HEK293T (cell line): ENCODE results near the gene PCDH9.

ENCODE experiments used
- CTCF ChIA-PET: fragments of 350-600 bp; formaldehyde crosslinking; extraction: SDS; loops from one replicate; lab custom pipeline; 2021; ENCODE audit warnings: antibody characterized with exemption, inconsistent platforms; lab: Yijun Ruan, JAX
- POLR2A ChIA-PET: fragments of 350-600 bp; formaldehyde crosslinking; extraction: SDS; loops from one replicate; lab custom pipeline; 2020; ENCODE audit warnings: antibody characterized with exemption, inconsistent platforms; lab: Yijun Ruan, JAX
- DNase-seq: peaks from one replicate; pipeline ENCODE4 v3.0.0; 2012; ENCODE audit warnings: mixed read lengths; ENCODE audit errors: extremely low spot score
- ARNT ChIP-seq: fragments of 450-650 bp; IDR thresholded peaks from 2 replicates; pipeline ENCODE4 v1.6.1; 2017; ENCODE audit warnings: mild to moderate bottlenecking
- BHLHE40 ChIP-seq: fragments of 450-650 bp; IDR thresholded peaks from 2 replicates; pipeline ENCODE4 v1.6.1; 2016; ENCODE audit warnings: mild to moderate bottlenecking, moderate library complexity, borderline replicate concordance
- CTBP1 ChIP-seq: fragments of 450-650 bp; IDR thresholded peaks from 2 replicates; pipeline ENCODE4 v1.6.1; 2016; ENCODE audit warnings: borderline replicate concordance
- ELF4 ChIP-seq: fragments of 450-650 bp; IDR thresholded peaks from 2 replicates; pipeline ENCODE4 v1.6.1; 2017; ENCODE audit warnings: antibody characterized with exemption
- FOXA1 ChIP-seq: fragments of 450-650 bp; IDR thresholded peaks from 2 replicates; pipeline ENCODE4 v1.6.1; 2016; ENCODE audit warnings: mild to moderate bottlenecking
- FOXK2 ChIP-seq: fragments of 450-650 bp; IDR thresholded peaks from 2 replicates; pipeline ENCODE4 v1.6.1; 2016; ENCODE audit warnings: mild to moderate bottlenecking
- FOXM1 ChIP-seq: fragments of 450-650 bp; IDR thresholded peaks from 2 replicates; pipeline ENCODE4 v1.6.1; 2017; ENCODE audit warnings: mild to moderate bottlenecking, borderline replicate concordance
- HDGF ChIP-seq: fragments of 450-650 bp; IDR thresholded peaks from 2 replicates; pipeline ENCODE4 v1.6.1; 2017; ENCODE audit warnings: antibody characterized with exemption, borderline replicate concordance
- L3MBTL2 ChIP-seq: fragments of 450-650 bp; conservative IDR thresholded peaks from 2 replicates; pipeline ENCODE4 v1.6.1; 2016; ENCODE audit warnings: mild to moderate bottlenecking
- LEF1 ChIP-seq: fragments of 450-650 bp; IDR thresholded peaks from 2 replicates; pipeline ENCODE4 v1.6.1; 2017; ENCODE audit warnings: mild to moderate bottlenecking, borderline replicate concordance
- NFRKB ChIP-seq: fragments of 450-650 bp; IDR thresholded peaks from 2 replicates; pipeline ENCODE4 v1.6.1; 2016; ENCODE audit warnings: mild to moderate bottlenecking, moderate library complexity
- SUZ12 ChIP-seq: fragments of 450-650 bp; IDR thresholded peaks from 2 replicates; pipeline ENCODE4 v1.6.1; 2016; ENCODE audit warnings: mild to moderate bottlenecking
- TARDBP ChIP-seq: fragments of 450-650 bp; IDR thresholded peaks from 2 replicates; pipeline ENCODE4 v1.6.1; 2016
- ZNF384 ChIP-seq: fragments of 450-650 bp; IDR thresholded peaks from 2 replicates; pipeline ENCODE4 v1.6.1; 2016
- TF ChIP-seq, protein P1 (sequence below): fragments of 450-650 bp; IDR thresholded peaks from 2 replicates; pipeline ENCODE4 v1.6.1; 2016

PCDH9 gene

DNA sequence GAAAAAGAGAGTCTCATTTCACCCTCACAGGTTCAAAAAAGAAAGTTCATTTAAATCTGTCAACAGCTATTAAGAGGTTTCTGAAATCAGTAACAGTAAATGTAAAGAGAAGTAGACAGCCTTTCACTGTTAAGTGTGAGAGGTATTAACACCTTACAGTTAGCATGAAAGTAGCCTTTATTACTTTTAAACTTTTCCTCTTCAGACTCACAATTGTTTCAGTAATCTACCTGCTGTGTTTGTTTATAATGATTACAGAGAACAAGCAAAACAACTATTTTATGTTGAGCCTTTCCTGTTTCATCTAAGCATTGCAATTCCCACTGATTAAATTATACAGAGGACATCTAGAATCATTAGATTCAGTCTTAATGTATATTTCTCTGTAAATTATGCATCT, 159.8 kb downstream of the PCDH9 start:
- POLR2A ChIA-PET, result no interaction called here
- CTCF ChIA-PET, result no interaction called here
- 0 out of 2 replicates have a peak, but pooled peaks have one; percentile 35 for TF ChIP-seq SUZ12
- TF ChIP-seq ARNT, result peak; percentile 7; the same call in 1 of the 2 replicates
- TF ChIP-seq ELF4, result no peak
- 0 out of 2 replicates have a peak, but pooled peaks have one; percentile 8 for TF ChIP-seq ZNF384
- no peak for TF ChIP-seq FOXK2
- no peak for DNase-seq

DNA sequence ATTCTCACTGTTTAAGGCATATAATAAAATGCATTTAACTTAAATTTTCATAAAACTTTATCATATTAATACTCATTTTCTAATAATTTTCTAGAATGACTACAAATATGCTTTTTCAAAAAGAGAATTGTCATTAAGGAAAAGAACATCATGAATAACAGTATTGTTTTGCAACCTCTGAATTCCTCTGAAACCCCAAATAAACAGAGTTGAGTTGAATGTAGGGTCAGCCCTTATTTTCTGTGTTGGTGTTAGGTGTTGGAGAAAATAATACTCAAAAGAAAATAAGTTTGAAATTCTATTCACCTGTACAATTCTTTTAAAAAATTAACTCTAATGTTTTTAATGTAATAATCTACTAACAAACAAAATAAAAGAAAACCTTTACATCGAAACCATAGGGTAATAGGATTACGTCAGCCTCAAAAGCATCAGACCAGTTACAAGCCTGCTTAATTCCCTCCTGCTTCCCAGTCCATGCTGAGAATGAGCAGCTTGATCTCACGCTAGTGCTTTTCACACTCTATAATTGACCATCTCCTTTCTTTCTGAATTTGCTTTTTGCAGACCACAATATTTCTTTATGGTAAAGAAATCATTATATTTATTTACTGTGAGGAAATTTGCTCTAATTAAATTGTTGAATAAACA, 160.9 kb downstream of the PCDH9 start:
- peak; percentile 77 for DNase-seq
- TF ChIP-seq NFRKB, result no peak
- peak; percentile 34; the same call in 1 of the 2 replicates for TF ChIP-seq ARNT
- peak; percentile 74 for TF ChIP-seq L3MBTL2
- POLR2A ChIA-PET, result no interaction called here
- CTCF ChIA-PET, result no interaction called here

DNA sequence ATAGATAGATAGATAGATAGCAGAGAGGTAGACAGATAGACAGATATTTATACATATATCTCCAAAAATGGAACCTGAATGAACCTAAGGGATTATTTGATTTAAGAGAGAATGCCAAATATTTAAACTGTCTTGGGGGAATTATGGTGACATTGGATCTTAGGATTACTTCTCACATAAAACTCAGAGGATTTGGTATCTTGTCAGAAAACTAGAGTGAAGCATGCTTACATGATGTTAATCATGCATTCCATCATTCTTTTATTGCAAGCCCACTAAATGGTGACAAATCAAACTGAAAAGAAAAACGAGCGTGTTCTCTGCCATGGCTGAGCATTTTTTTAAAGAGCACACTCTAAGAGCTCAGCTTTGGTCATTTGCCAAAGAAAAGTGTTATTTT, 165.2 kb downstream of the PCDH9 start:
- CTCF ChIA-PET, result interaction anchor here (1.0 kb wide), 1 partner anchor 230 kb away, joined by 4 read pairs; no protein-coding TSS in a partner anchor

DNA sequence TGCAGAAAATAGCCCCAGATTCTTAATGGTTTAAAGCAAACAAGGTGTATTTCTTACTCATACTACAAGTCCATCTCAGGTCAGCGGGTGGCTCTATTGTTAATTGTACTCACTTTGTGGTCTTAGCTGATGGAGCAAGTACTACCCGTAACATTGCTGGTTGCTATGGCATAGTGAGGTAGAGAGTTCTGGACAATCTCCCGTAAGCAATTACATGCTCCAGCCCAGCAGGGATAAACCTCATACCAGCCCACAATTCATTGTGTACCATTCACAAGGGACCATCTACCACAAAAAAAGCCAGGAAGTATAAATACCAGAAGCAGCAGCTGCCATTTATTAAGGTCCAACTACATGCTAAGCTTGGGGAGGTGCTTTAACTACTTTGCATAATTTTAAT, 167.1 kb downstream of the PCDH9 start:
- CTCF ChIA-PET, result interaction anchor here (0.6 to 1.2 kb wide), 2 partner anchors 10 to 180 kb away, joined by 3 to 4 read pairs; no protein-coding TSS in a partner anchor
- TF ChIP-seq CTBP1, result 0 out of 2 replicates have a peak, but pooled peaks have one; percentile 12
- no peak for TF ChIP-seq NFRKB
- TF ChIP-seq, protein P1, sequence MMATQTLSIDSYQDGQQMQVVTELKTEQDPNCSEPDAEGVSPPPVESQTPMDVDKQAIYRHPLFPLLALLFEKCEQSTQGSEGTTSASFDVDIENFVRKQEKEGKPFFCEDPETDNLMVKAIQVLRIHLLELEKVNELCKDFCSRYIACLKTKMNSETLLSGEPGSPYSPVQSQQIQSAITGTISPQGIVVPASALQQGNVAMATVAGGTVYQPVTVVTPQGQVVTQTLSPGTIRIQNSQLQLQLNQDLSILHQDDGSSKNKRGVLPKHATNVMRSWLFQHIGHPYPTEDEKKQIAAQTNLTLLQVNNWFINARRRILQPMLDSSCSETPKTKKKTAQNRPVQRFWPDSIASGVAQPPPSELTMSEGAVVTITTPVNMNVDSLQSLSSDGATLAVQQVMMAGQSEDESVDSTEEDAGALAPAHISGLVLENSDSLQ, result 0 out of 2 replicates have a peak, but pooled peaks have one; percentile 8
- peak; percentile 56 for DNase-seq
- POLR2A ChIA-PET, result no interaction called here

More for the DNA sequence above, 165.2 kb downstream of the PCDH9 start:
- no peak for DNase-seq
- POLR2A ChIA-PET, result no interaction called here
- TF ChIP-seq, protein P1, result peak; percentile 80
- TF ChIP-seq FOXA1, result no peak
- TF ChIP-seq ZNF384, result peak; percentile 57
- TF ChIP-seq CTBP1, result peak; percentile 56; the same call in 1 of the 2 replicates

DNA sequence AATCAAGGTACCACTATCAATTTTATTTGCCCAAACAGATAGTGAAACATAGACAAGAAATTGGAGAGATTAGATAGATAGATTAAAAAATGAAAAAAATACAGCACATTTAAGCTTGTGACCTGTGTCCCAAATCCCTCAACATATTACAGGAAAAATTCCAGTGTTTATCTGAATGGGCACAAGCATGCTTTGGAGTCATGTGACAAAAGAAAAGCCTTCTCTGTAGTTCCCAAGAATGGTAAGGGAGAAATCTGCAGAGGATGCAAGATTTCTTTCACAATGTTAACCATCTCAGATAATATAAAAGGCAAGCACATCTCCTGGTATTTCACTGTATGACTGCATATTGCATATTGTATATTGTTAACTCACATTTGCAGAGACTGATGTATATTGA, 168.0 kb downstream of the PCDH9 start:
- ChIA-PET CTCF (interaction anchor here (1.5 kb wide), 1 partner anchor 10 kb away, joined by 3 read pairs; no protein-coding TSS in a partner anchor), POLR2A (interaction anchor here (1.0 kb wide), 1 partner anchor 11 kb away, joined by 3 read pairs; no protein-coding TSS in a partner anchor)
- TF ChIP-seq CTBP1, result 0 out of 2 replicates have a peak, but pooled peaks have one; percentile 5
- TF ChIP-seq ELF4, result no peak
- TF ChIP-seq L3MBTL2, result peak; percentile 54; the same call in 1 of the 2 replicates
- no peak for DNase-seq

DNA sequence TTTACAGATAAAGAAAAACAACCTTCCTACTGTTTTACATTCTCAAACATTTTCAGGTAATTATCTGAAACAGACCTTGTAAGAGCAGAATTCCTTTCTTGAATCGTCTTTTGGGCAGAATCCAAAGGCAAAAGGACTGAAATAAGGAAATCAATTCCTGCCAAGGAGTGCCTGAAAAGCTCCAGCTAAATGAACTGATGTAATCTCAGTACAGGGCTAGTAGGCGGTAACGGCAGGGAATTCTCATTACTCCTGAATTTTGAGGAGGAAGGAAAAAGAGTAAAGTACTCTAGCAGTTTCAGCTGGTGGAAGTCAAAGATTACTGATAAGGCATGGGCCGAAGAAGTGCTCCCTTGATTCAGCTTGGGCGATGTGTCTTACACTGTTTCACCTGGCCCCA, 168.4 kb downstream of the PCDH9 start:
- DNase-seq, result no peak
- TF ChIP-seq FOXA1 (no peak), ARNT (no peak), LEF1 (no peak), NFRKB (no peak), L3MBTL2 (no peak), TARDBP (no peak), HDGF (no peak), FOXM1 (no peak), FOXK2 (no peak), ELF4 (no peak), BHLHE40 (no peak), CTBP1 (no peak)
- TF ChIP-seq, protein P1, result no peak
- ChIA-PET POLR2A (interaction anchor here (1.0 kb wide), 1 partner anchor 11 kb away, joined by 3 read pairs; no protein-coding TSS in a partner anchor), CTCF (interaction anchor here (1.5 kb wide), 1 partner anchor 10 kb away, joined by 3 read pairs; no protein-coding TSS in a partner anchor)
